HG02840 (cell line): ENCODE data around the gene GFOD1.

Experiments used
- ATAC-seq: cut with Tn5 transposase; IDR thresholded peaks from one replicate; pipeline ENCODE4 v1.9.1; 2021; ENCODE audit warnings: mild to moderate bottlenecking, moderate library complexity, moderate number of reproducible peaks; ENCODE audit not compliant: unreplicated experiment, low FRiP score

GFOD1 gene, protein sequence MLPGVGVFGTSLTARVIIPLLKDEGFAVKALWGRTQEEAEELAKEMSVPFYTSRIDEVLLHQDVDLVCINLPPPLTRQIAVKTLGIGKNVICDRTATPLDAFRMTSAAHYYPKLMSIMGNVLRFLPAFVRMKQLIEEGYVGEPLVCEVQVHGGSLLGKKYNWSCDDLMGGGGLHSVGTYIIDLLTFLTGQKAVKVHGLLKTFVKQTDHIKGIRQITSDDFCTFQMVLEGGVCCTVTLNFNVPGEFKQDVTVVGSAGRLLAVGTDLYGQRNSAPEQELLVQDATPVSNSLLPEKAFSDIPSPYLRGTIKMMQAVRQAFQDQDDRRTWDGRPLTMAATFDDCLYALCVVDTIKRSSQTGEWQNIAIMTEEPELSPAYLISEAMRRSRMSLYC

DNA sequence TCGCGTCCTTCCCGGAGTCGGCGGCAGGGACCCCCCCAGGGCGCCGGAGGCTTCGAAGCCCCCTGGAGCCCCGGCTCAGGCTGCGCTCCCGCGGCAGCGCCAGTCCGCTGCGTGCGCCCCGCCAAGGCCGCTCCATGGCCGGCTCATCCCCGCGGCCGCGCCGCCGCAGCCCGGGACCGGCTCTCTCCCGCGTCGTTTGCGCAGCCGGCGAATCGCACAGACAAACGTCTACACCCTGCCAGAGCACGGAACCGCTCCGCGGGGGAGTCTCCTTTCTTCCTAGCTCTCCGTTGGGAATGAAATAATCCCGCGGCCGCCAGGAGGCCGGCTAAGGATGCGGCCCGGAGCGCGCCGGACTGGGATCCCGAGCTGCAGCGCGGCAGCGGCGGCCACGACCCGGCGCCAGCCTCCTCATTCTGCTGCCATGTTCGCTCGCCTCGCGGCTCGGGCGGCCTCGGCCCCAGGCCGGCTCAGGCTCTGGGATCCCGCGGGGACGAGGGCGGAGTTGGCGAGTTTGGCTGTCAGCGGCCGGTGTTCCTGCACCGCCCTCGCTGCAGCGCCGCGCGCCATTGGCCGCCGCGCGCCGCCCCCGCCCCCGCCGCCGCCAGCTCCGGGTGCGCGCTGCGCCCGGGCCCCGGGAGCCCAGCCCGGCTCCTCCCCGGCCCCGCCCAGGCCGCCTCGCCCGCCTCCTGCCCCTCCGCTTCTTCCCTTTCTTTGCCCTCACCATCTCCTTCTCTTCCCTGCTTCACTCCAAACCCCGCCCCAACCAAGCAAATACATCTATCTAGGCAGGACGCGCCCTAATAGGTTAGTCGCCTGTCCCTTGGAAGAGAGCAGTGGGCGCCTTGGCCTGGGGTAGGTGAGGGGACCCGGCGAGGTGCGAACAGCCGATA lies at the start of gene GFOD1:
TSS of gene GFOD1 (minus strand) at position 479 of the 893 bp plus-strand sequence. CDS start 710 bp downstream, outside the sequence.
- peak; percentile 75 for ATAC-seq

DNA sequence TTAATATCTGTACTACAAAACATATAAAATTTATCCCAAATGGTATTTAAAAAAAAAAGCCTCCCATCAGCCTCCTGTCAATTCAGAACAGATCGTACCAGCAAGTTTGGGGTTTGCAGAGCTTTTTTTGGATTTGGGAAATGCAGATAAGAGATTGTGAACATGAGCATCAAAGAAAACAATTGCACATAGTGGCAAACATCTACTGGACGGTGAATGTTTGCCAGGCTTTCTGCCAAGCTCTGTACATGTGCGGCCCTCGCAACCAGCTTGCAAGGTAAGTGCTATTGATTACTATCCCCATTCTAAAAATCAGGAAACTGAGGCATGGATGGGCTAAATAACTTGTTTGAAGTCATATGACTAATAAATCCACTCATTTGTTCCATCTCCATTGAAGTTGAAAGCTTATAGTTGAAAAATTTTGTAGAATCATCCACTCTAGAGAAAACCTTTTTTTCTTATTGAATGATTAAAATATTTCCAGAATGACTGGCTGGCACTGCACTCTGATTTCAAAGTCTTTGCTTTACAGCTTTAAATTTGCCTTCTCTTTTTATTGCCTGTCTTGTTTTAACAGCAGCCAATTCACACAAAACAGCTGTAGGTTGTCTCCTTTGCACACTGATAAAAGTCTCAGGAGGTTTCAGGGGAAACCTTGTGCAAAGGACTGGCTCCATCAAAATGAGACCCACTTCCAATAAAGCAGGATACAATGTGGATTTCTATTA lies 49.6 kb upstream of the GFOD1 start:
- ATAC-seq, result no peak

DNA sequence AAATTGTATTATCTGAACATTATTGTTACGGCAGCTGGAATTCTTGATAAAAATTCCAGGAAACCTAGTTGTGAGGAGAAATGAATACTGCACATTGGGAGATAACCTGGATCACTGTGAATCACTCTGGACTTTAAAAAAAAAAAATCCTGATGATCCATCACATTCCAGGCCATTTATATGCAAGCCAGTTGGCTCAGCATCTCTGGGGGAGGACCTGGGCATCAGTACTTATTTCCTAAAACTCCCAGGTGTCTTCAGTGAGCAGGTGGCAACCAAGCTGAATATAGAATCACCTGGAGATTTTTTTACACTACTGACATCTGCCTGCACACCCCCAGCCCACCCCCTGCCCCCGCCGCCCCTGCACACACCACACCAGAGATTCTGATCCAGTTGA lies 47.9 kb upstream of the GFOD1 start:
- no peak for ATAC-seq

DNA sequence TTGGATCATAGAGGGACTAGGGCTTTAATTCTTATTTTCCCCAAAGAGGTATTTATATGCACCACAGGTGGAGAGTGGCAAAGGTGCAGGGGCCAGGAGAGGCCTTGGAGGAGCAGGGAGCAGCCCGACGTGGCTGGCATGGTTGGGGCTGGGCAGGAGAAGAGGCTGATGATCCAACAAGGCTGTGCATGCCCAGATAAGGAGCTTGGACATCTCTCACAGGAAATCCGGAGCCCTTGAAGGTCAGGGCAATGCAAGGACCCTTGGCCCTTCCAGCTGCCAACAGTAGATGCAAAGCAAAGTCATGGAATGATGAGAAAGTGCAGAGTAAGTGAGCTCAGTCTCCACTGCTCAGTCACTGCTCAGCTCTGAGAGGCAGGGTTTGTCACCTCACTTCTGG lies 47.1 kb upstream of the GFOD1 start:
- ATAC-seq, result no peak

DNA sequence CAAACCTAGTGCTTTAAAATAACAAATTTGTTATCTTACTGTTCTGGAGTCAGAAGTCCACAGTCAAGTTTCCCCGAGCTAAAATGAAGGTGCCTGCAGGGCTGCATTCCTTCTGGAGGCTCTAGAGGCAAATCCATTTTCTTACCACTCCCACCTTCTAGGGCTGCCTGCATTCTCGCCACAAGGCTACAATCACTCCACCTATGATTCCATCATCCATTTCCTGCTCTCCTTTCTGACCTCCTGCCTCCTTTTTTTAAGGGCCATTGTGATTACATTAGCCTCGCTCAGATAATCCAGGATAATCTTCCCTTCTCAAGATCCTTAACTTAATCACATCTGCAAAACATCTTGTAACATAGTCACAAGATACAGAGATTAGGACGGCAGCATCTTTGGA lies 44.6 kb upstream of the GFOD1 start:
- no peak for ATAC-seq

DNA sequence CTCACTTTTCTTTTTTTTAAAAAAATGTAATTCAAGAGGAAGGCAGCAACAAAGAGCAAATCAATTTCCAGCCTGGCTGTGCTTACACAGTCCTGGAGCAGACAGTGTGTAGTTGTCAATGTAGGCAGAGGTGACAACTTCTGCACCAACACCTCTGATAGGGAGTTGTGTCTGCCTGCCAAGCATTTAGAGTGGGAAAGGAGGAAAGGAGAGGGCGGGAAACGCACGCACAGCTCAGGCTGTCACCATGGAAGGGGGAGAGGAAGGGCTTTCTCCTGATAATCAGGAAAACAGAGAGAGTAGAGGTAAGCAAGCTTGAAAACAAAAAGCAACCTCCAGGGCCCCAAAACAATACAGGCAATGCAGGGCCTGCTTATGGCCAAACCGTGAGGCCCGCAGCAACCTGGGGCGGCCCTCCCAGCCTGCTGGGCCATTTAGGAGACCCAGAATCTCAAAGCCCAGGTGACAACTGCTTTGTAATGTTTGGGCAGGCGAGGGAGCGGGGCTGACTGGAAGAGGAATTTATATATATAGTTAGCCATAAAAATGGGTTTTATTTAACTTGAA lies 41.5 kb upstream of the GFOD1 start:
- no peak for ATAC-seq

DNA sequence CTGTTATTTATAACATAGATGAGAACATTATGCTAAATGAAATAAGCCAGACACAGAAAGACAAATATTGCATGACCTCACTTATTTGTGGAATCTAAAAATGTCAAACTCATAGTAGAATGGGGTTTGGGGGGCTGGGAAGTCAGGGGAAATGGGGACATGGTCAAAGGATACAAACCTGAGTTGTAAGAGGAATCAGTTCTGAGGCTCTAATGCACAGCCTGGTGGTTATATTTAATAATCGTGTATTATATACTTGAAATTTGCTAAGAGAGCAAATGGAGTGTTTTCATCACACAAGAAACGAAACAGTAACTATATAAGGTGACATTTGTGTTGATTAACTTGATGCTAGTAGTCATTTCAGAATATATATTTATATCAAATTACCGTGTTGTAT lies 40.8 kb upstream of the GFOD1 start:
- no peak for ATAC-seq

DNA sequence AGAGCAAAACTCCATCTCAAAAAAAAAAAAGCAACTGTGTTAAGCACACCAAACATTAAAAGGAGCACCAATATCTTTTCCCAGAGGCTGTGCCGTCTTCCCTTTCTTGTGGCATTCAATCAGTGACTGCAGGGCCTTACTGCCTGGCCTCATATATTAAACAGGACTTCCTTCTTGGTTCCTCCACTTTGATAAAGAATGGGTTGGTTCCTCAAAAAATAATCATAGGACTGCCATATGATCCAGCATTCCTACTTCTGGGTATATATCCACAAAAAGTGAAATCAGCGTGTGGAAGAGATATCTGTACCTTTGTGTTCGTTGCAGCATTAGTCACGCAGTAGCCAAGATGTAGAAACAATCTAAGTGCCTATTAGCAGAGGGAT lies 40.3 kb upstream of the GFOD1 start:
- no peak for ATAC-seq

DNA sequence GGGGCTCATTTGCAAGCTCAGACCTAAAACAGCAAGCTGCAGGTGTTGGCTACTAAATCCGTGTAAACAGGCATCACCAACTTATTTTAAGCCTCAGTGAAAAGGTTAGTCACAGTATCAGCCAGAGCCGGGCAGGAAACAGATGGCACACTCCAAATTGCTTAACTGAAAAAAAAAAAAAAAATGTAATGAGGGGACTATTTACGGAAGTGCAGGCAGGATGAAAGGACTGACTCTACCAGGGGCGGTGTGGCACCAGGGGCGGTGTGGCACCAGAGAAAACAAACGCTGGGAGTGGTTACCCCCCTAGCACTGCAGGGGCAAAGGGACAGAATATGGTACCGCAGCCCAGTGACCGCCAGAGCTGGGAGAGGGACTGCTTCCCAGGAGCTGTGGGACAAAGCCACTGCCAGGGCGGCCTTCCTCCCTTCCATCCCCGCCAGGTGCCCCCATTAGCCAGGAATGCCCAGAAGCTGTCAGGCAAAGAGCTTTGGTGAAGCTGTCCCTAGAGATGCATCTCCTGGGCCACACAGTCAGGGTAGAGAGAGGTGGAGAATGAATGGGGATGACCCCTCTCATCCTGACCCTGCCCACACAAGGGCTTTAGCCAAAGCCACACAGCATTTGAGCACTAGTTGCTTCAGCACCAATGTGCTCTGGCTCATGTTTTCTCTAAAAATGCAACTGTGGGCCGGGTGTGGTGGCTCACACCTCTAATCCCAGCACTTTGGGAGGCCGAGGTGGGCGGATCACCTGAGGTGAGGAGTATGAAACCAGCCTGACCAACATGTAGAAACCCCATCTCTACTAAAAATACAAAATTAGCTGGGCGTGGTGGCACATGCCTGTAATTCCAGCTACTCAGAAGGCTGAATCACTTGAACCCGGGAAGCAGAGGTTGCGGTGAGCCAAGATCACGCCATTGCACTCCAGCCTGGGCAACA lies 39.6 kb upstream of the GFOD1 start:
- ATAC-seq, result peak; percentile 72

DNA sequence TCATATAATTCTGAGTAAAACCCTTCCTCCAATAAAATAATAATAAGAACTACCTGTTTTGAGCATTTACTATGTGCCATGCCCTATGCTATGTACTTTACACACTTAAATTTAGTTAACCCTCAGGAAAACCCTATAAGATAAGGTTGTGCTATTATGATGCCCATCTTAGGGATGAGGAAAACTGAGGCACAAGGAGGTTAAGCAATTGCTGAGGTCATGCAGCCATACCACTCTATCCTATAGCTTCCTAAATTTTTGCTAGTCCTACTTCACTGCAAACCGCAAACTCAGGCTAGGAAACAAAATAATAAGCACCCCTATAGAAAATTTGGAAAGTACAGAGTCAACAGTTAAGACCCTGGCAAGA lies 38.9 kb upstream of the GFOD1 start:
- no peak for ATAC-seq

DNA sequence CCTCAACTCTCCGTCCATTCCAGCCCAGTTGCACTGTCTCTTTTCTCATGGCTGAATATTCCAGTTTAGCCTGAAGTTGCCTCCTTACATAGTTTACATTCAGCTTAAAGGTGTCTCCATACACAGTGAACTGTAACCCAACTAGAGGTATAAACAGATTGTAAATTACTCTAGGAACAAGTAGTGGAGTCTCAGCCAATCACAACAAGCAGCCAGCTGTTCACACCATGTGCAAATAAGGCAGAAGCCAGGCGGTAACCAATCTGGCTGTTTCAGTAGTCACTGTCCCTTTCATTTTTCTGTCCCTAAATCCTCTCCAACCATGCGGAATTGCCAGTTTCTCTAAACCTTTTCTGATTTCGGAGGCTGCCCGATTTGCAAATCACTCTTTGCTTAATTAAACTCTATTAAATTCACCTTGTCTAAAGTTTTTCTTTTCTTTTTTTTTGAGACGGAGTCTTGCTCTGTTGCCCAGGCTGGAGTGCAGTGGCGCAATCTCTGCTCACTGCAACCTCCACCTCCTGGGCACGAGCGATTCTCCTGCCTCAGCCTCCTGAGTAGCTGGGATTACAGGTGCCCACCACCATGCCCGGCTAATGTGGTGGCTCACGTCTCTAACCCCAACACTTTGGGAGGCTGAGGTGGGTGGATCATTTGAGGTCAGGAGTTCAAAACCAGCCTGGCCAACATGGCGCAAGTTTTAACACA lies 37.6 kb upstream of the GFOD1 start:
- ATAC-seq, result no peak

DNA sequence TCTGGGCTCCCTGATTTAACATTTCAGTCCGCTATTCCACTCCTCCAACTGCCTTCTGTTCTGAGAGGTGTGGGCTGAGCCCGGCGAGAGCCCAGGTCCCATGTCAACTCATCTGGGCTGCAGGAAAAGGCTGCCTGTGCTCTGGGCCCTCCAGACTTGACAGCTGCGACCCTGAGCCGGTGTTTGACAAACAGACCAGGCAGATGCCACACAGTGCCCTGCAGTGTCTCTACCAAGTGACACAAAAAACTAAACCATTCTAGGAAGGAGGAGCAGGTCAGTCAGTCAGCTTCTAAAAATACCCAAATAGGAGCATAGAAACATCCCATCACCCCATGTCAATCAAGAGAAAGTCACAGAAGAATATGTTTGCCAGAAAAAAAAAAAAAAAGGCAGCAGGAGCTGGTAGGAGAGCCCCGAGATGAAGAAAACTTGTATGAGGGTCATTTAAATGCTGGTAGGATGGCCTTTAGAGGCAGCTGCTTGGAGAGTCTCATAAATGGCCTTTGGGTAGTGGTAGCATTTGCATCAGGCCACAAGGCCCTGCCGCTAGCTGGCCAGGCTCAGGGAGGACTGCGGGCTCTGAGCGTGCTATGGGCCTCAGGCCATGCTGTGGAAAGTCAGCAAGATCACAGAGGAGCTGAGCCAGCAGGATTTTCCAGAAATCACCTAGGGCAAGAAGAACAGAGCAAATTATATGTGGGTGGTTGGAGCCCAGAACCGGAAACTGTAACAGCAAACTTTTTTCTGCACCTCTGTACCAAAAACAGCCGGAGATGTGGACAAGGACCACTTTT lies 36.6 kb upstream of the GFOD1 start:
- ATAC-seq, result no peak

DNA sequence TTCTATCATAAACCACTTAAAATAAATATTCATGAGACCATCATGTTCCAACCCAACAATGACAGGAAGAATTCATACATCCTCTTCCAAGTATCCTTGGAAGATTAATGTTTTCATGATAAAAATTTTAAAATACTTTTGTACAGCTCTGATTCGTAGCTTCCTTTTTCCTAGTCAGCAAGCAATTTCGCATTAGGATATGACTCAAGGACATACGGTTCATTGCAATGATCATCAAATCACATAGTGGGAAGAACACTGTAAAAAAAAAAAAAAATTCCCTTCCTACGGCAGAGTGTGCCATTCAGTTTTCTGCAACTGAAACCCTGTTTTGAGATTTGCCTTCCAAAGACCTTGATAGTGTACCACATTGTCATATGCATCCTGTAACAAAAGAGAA lies 35.3 kb upstream of the GFOD1 start:
- no peak for ATAC-seq

DNA sequence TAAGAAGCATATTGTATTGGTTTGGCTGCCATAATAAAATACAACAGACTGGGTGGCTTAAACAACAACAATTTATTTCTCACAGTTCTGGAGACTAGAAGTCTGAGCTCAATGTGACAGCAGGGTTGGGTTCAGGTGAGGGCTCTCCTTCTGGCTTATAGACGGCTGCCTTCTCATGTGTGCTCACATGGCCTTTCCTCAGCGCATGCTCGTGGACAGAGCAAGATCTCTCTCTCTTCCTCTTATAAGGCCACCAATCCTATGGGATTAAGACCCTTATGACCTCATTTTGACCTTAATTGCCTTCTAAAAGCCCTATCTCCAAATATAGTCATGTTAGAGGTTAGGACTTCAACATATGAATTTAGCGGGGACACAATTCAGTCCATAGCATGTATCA lies 32.4 kb upstream of the GFOD1 start:
- no peak for ATAC-seq

DNA sequence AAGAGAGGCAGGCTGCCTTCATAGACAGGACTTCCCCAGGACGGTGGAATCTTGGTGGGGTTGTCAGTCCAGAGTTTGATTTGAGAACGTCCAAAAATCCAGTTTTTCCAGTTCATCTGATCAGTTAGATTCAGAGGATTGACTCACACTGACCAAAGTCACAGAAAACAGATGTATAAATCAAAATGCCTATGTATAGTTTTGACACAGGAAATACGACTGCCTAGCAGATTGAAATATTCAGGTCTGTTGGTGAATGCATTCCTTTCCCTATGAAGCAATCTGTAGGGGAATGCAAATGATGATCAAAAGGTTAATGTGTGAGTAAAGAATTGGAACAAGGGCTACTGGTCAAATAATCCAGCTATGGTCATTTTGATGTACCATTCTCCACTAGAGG lies 29.7 kb upstream of the GFOD1 start:
- no peak for ATAC-seq

DNA sequence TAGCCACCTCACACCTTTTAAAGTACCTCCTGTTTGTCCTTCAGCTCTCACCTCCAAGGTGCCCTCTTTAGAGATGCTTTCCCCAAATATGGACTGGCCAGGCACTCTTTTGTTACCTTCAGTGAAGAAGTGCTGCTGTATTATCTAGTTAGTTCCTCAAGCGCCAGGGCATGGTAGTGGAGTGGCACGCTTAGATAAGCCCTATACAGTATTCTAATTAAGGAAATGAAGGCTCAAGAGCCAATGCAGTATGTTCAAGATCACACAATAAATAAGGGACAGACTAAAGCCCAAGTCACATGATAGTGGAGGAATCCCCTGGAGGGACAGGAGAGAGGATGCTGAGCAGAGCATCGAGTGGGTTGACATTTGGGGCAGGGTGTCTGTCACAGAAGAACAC lies 28.5 kb upstream of the GFOD1 start:
- ATAC-seq, result no peak

DNA sequence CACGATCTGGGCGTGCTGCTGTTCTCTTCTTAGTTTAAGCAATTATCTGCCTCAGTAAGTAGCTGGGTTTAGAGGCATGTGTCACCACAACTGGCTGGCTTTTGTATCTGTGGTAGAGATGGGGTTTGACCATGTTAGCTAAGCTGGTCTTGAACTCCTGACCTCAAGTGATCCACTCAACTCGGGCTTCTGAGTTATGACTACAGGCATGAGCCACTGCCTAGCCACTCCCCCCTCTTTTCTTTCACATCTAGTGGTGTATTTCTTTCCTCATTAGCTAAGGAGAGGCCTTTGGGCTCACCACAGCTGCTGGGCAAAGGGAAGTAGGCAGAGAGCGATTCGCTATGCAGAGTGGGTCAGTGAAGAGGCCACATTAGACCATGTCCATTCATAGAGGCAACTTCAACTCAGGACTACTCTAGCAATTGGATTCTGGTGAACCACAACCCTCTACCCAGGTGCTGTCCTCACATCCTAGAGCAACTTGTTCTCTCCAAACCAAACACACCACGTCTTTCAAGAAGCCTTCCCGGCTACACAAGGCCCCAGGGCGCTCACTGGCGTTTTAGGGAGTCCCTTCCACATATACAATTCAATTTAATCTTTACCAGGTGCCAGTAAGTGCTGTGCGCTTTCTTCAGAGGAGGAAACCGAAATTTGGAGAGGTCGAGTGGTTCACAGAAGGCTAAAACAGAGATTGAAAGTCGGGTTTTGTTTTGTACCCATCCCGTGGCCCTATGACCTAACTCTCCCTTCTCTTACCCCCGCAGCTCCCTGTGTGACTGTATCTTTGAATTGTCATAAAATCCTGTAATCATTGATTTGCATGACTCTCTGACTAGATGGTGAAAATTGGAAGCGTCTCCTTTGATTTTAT lies 26.5 kb upstream of the GFOD1 start:
- ATAC-seq, result no peak
